Upper lobe of left lung (tissue), 6 donors: Measurements from ENCODE around the gene NES. TPM values are rescaled to one million over a fixed set of nuclear protein-coding genes. Genes with fewer than 3 reads are reported as not detected.

Experiments
- ATAC-seq, 2 donors: fragments of 200-7000 bp; cut with Tn5 transposase; one replicate each; pipeline ENCODE4 v1.9.1; 2022; ENCODE audit warnings: mild to moderate bottlenecking in 2 of 2, moderate library complexity in 2 of 2; ENCODE audit not compliant: low FRiP score in 2 of 2
- DNase-seq, 2 donors: peaks; one replicate each; pipeline ENCODE4 v3.0.0-alpha.2; 2019 to 2020
- H3K27ac ChIP-seq, 4 donors: fragments of 200-600 bp; sonication (generic); one replicate each; pipeline ENCODE4 v1.5.1; 2016 to 2019
- H3K27me3 ChIP-seq, 4 donors: fragments of 200-600 bp; sonication (generic); one replicate each; pipeline ENCODE4 v1.5.1; 2017 to 2019
- H3K36me3 ChIP-seq, 4 donors: fragments of 200-600 bp; sonication (generic); one replicate each; pipeline ENCODE4 v1.5.1; 2016 to 2019
- H3K4me1 ChIP-seq, 4 donors: fragments of 200-600 bp; sonication (generic); one replicate each; pipeline ENCODE4 v1.5.1; 2018 to 2019
- H3K4me3 ChIP-seq, 4 donors: fragments of 200-600 bp; sonication (generic); one replicate each; pipeline ENCODE4 v1.5.1; 2017 to 2019; ENCODE audit warnings: mild to moderate bottlenecking in 2 of 4, moderate library complexity in 1 of 4
- H3K9me3 ChIP-seq, 4 donors: fragments of 200-600 bp; sonication (generic); one replicate each; pipeline ENCODE4 v1.5.1; 2018 to 2019
- EP300 ChIP-seq, 4 donors: sonication (generic); formaldehyde crosslinking; IDR thresholded peaks; one replicate each; pipeline ENCODE4 v1.5.1; 2017; ENCODE audit warnings: antibody characterized with exemption in 4 of 4, control low read depth in 2 of 4
- POLR2A ChIP-seq, 4 donors: fragments of 450-650 bp; IDR thresholded peaks; one replicate each; pipeline ENCODE4 v1.5.1; 2016 to 2017; ENCODE audit warnings: antibody characterized with exemption in 4 of 4, mild to moderate bottlenecking in 2 of 4
- POLR2AphosphoS5 ChIP-seq, 2 donors: sonication (generic); formaldehyde crosslinking; IDR thresholded peaks; one replicate each; pipeline ENCODE4 v1.5.1; 2017; ENCODE audit warnings: antibody characterized with exemption in 2 of 2
- WGBS, 2 donors: methylation state at CpG; one replicate each; pipeline ENCODE4 v1.1.5; 2017 to 2018; 5-methylcytosine and 5-hydroxymethylcytosine counted together
- total RNA-seq, 6 donors: library from RNA; depleted of rRNA in 4 of 6; stranded (reverse); fragments of >200 nt in 4 of 6; gene quantifications; one replicate each; pipeline versions ENCODE4 v1.1.0 to v1.2.1, GENCODE V29; 2016 to 2021
- TF ChIP-seq, protein P1 (sequence below), 6 experiments: fragments of 450-650 bp in 4 of 6; fragments of 200-600 bp in 2 of 6; sonication (generic) in 2 of 6; IDR thresholded peaks; one replicate each; pipeline ENCODE4 v1.5.1; 2016 to 2019; ENCODE audit warnings: antibody characterized with exemption in 6 of 6
- donor health status: DM: no; HTN: no; CAD: no; lungs with moderate emphysema.
- donor health status: DM: no; HTN: yes; CAD: no; lungs with severe emphysema.

Gene NES
- total RNA-seq, 6 donors from 2014 or later = 25.9 to 93.5 (median 34.3) TPM

DNA sequence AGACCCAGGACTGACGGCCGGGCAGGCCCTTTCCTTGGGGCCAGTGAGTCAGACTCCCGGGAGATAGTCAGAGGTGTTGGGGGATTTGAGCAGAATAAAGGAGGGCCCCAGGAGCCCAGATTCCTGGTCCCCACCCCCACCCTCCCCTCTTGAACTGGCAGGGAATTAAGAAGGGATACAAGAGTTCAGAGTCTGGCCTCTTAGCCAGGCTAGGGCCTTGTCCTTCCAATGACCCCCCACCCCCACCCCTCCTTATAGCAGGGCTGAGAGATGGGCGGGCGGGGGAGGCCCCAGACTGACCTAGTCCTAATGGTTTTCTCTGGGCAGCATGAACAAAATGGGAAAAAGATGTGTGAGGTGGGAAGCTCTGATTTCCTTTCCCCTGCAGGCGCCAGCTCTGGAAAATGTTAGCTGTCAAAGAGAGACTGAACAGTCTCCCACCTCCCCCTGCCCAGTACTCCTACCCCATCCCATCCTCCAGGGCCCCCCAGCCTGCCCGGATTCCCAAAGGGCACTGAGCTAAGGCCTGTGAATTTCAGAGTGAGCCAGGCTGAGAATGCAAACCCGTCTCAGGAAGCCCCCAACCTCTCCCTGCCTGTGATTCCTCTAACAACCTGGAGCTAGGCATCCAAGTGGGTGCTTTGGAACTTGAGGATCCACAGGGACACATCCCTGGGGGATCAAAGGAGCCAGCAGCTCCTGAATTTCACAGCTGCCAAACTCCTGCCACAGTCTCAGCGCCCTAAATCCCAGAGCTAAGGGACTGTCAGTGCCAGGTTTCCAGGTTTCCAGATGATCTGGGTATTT is 34.0 kb upstream of the NES start:
- no peak for TF ChIP-seq EP300 (IDR thresholded peaks at IDR 0.05)
- no peak for TF ChIP-seq POLR2AphosphoS5 (IDR thresholded peaks at IDR 0.05)
- TF ChIP-seq POLR2A (IDR thresholded peaks at IDR 0.05) = no peak
- TF ChIP-seq, protein P1, sequence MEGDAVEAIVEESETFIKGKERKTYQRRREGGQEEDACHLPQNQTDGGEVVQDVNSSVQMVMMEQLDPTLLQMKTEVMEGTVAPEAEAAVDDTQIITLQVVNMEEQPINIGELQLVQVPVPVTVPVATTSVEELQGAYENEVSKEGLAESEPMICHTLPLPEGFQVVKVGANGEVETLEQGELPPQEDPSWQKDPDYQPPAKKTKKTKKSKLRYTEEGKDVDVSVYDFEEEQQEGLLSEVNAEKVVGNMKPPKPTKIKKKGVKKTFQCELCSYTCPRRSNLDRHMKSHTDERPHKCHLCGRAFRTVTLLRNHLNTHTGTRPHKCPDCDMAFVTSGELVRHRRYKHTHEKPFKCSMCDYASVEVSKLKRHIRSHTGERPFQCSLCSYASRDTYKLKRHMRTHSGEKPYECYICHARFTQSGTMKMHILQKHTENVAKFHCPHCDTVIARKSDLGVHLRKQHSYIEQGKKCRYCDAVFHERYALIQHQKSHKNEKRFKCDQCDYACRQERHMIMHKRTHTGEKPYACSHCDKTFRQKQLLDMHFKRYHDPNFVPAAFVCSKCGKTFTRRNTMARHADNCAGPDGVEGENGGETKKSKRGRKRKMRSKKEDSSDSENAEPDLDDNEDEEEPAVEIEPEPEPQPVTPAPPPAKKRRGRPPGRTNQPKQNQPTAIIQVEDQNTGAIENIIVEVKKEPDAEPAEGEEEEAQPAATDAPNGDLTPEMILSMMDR (IDR thresholded peaks at IDR 0.05) = no peak
- DNase-seq (no peak), ATAC-seq (no peak)
- peaks cover 7 to 12% (median 10%) of the 10 kb centered on the region in 4 donors for H3K4me1 ChIP-seq
- no peaks in the 10 kb centered on the region for H3K9me3 ChIP-seq
- H3K36me3 ChIP-seq = peaks cover 0 to 5% (median 0%) of the 10 kb centered on the region in 4 donors
- H3K4me3 ChIP-seq = no peak overlapping the region
- H3K27ac ChIP-seq = no peak overlapping the region
- H3K27me3 ChIP-seq = peaks cover 0 to under 1% (median 0%) of the 10 kb centered on the region in 4 donors
- WGBS, 2 donors = 86 to 93% methylated on average over 4 to 8 of the region's 9 CpGs

DNA sequence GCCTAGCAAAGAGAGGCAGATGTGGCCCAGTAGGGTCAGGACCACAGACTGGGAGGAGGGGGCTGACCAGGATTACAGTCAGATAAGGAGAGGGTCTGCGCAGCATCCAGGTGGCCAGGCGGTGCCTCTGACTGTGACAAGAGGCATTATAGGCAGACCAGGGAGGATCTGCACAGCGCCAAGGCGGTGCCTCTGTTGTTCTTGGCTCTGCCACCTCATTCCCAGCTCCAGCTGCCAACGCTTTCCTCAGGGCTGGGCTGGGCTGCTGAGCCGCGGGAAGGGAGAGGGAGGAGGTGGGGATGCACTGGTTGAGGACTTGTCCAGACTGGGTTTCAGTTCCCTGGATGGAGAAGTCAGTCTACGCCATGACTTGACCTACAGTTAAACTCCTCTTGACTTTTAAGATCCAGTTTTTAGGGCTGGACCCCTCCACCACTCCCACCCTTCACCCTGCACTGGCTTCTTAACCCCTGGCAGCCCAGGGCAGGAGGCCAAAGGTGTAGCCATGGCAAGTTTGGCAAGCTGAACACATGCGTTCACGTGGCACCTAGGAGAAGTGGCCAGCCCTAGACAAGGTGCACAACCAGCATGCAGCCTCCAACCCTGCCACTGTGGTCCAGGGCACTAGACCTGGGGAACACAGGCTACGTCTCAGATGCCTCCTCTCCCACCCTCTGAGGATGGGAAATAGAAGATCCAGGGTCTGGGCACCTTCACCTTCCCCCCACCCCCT is 32.7 kb upstream of the NES start:
- Histone ChIP-seq H3K9me3 (no peaks in the 10 kb centered on the region), H3K27ac (no peak overlapping the region), H3K36me3 (no peaks in the 10 kb centered on the region), H3K4me3 (no peak overlapping the region), H3K4me1 (peaks cover 20 to 25% (median 23%) of the 10 kb centered on the region in 4 donors), H3K27me3 (peaks cover 0 to 13% (median 5%) of the 10 kb centered on the region in 4 donors)
- WGBS, 2 donors = 48 to 63% methylated on average over 8 to 11 of the region's 11 CpGs
- peak in 1 of 2 donors; percentile 58 for ATAC-seq
- DNase-seq = peak in 1 of 2 donors; percentile 64
- TF ChIP-seq EP300 (IDR thresholded peaks at IDR 0.05) = no peak
- TF ChIP-seq, protein P1 (IDR thresholded peaks at IDR 0.05) = no peak
- TF ChIP-seq POLR2AphosphoS5 (IDR thresholded peaks at IDR 0.05) = no peak
- TF ChIP-seq POLR2A (IDR thresholded peaks at IDR 0.05) = no peak

DNA sequence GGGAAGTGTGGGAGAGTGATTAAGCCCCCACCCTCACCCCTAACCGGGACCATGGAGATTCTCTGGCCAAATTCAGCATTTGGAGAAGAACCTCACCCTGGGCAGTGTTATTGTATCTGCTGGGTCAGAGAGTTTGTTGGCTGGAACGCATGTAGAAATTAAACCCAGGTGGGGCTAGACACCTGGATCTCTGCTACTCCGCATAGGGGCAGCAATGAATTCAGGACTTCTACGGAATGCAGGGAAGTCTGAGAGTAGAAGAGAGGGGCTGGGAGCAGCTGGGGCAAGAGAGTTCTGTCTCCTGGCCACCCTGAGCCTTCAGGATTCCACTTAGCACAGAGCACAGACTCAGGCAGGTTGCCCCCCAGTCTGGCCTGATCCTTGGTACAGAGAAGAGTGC is 31.8 kb upstream of the NES start:
- Histone ChIP-seq H3K27ac (no peak overlapping the region), H3K4me3 (no peak overlapping the region), H3K4me1 (peaks cover 27 to 30% (median 29%) of the 10 kb centered on the region in 4 donors), H3K27me3 (peaks cover 0 to 22% (median 9%) of the 10 kb centered on the region in 4 donors), H3K36me3 (no peaks in the 10 kb centered on the region), H3K9me3 (no peaks in the 10 kb centered on the region)
- no peak for TF ChIP-seq POLR2AphosphoS5 (IDR thresholded peaks at IDR 0.05)
- no peak for ATAC-seq
- WGBS, 2 donors = 84 to 88% methylated on average over 4 of the region's 4 CpGs
- no peak for DNase-seq

DNA sequence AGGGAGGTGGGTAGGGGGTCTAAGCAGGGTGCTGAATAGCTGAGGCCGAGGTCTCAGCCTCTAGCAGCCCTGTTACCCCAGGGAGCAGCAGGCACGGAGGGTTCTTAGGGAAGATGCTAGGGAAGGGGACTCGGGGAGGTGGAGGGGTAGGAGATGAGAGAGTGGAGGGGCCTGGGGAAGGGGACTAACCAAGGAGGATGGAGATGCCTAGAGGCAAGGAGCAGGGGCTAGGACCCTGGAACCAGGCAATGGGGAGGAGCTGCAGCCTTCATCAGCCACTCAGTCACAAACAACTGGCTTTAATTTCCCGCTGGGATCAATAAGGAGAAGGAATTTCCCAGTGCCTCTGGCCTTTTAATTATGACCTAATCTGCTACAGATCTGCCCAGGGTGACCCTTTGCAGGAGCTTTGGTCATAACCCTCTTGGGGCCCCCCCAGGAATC is 31.0 kb upstream of the NES start:
- no peak for ATAC-seq
- 69 to 75% methylated on average over 4 of the region's 4 CpGs for WGBS, 2 donors
- Histone ChIP-seq H3K27me3 (peaks cover 0 to 25% (median 11%) of the 10 kb centered on the region in 4 donors), H3K9me3 (no peaks in the 10 kb centered on the region), H3K36me3 (no peaks in the 10 kb centered on the region), H3K27ac (no peak overlapping the region), H3K4me3 (no peak overlapping the region), H3K4me1 (peaks cover 27 to 30% (median 29%) of the 10 kb centered on the region in 4 donors)
- DNase-seq = no peak
- TF ChIP-seq, protein P1 (IDR thresholded peaks at IDR 0.05) = no peak
- no peak for TF ChIP-seq POLR2A (IDR thresholded peaks at IDR 0.05)
- TF ChIP-seq POLR2AphosphoS5 (IDR thresholded peaks at IDR 0.05) = no peak
- no peak for TF ChIP-seq EP300 (IDR thresholded peaks at IDR 0.05)
